Measurements from ENCODE around the gene DDX3X. TPM values are rescaled to one million over a fixed set of nuclear protein-coding genes. Genes with fewer than 3 reads are reported as not detected.
"Not testable (repeated sequence)": the region's sequence is repeated elsewhere in the genome, so short reads cannot be mapped to it uniquely, and the experiment has no call there.

The DDX3X gene
- total RNA-seq, 1 donor from 2014 or later = 201 TPM

GRCh38 chrX:41394293-41394692, 60.3 kb downstream of the DDX3X start:
- no peak for DNase-seq (ENCODE audit: low spot score)

GRCh38 chrX:41397219-41397618, 63.3 kb downstream of the DDX3X start:
- no peaks in the 10 kb centered on the region for H3K36me3 Mint-ChIP-seq (ENCODE audit: low read depth)
- H3K4me3 Mint-ChIP-seq (ENCODE audit: unreplicated experiment) = no peak overlapping the region
- DNase-seq (ENCODE audit: low spot score) = no peak
- no peak overlapping the region for H3K27ac Mint-ChIP-seq (ENCODE audit: unreplicated experiment)
- peaks cover 10% of the 10 kb centered on the region for H3K9me3 Mint-ChIP-seq (ENCODE audit: low read depth)
- no peaks in the 10 kb centered on the region for H3K4me1 Mint-ChIP-seq (ENCODE audit: low read depth)
- no peak for TF ChIP-seq CTCF (IDR thresholded peaks at IDR 0.05)
- H3K27me3 Mint-ChIP-seq (ENCODE audit: low read depth) = no peaks in the 10 kb centered on the region

More at GRCh38 chrX:41394293-41394692, 60.3 kb downstream of the DDX3X start:
- Mint-ChIP-seq H3K4me1 (ENCODE audit: low read depth) (no peaks in the 10 kb centered on the region), H3K9me3 (ENCODE audit: low read depth) (peaks cover 10% of the 10 kb centered on the region), H3K36me3 (ENCODE audit: low read depth) (no peaks in the 10 kb centered on the region), H3K4me3 (ENCODE audit: unreplicated experiment) (no peak overlapping the region), H3K27ac (ENCODE audit: unreplicated experiment) (no peak overlapping the region), H3K27me3 (ENCODE audit: low read depth) (no peaks in the 10 kb centered on the region)
- TF ChIP-seq CTCF (IDR thresholded peaks at IDR 0.05) = no peak

- no peak for TF ChIP-seq CTCF (IDR thresholded peaks at IDR 0.05)
- DNase-seq (ENCODE audit: low spot score) = no peak
- Mint-ChIP-seq H3K27ac (ENCODE audit: unreplicated experiment) (no peak overlapping the region), H3K36me3 (ENCODE audit: low read depth) (no peaks in the 10 kb centered on the region), H3K9me3 (ENCODE audit: low read depth) (peaks cover 12% of the 10 kb centered on the region), H3K4me3 (ENCODE audit: unreplicated experiment) (no peak overlapping the region), H3K4me1 (ENCODE audit: low read depth) (no peaks in the 10 kb centered on the region), H3K27me3 (ENCODE audit: low read depth) (no peaks in the 10 kb centered on the region)
These were observed 63.8 kb downstream of the DDX3X start for GRCh38 chrX:41397768-41398167.

- H3K27ac Mint-ChIP-seq (ENCODE audit: unreplicated experiment); H3K9me3 Mint-ChIP-seq (ENCODE audit: low read depth); DNase-seq (ENCODE audit: low spot score); H3K4me1 Mint-ChIP-seq (ENCODE audit: low read depth); H3K36me3 Mint-ChIP-seq (ENCODE audit: low read depth); H3K27me3 Mint-ChIP-seq (ENCODE audit: low read depth); H3K4me3 Mint-ChIP-seq (ENCODE audit: unreplicated experiment): not testable (repeated sequence)
These were observed 68.6 kb downstream of the DDX3X start for GRCh38 chrX:41402556-41402955.

GRCh38 chrX:41405551-41405950, 71.6 kb downstream of the DDX3X start:
- Mint-ChIP-seq H3K4me1 (ENCODE audit: low read depth) (no peaks in the 10 kb centered on the region), H3K36me3 (ENCODE audit: low read depth) (no peaks in the 10 kb centered on the region), H3K9me3 (ENCODE audit: low read depth) (peaks cover 8% of the 10 kb centered on the region), H3K27ac (ENCODE audit: unreplicated experiment) (no peak overlapping the region), H3K4me3 (ENCODE audit: unreplicated experiment) (no peak overlapping the region), H3K27me3 (ENCODE audit: low read depth) (no peaks in the 10 kb centered on the region)
- no peak for DNase-seq (ENCODE audit: low spot score)
- no peak for TF ChIP-seq CTCF (IDR thresholded peaks at IDR 0.05)

GRCh38 chrX:41406201-41406600, 72.2 kb downstream of the DDX3X start:
- Mint-ChIP-seq H3K36me3 (ENCODE audit: low read depth) (no peaks in the 10 kb centered on the region), H3K4me3 (ENCODE audit: unreplicated experiment) (no peak overlapping the region), H3K27ac (ENCODE audit: unreplicated experiment) (no peak overlapping the region), H3K9me3 (ENCODE audit: low read depth) (peaks cover 8% of the 10 kb centered on the region), H3K27me3 (ENCODE audit: low read depth) (no peaks in the 10 kb centered on the region), H3K4me1 (ENCODE audit: low read depth) (no peaks in the 10 kb centered on the region)
- TF ChIP-seq CTCF (IDR thresholded peaks at IDR 0.05) = no peak
- no peak for DNase-seq (ENCODE audit: low spot score)

Measured in chondrocyte (in vitro differentiated cells).